Loucy (cell line): Measurements from ENCODE around the gene NECTIN4.

ENCODE experiments used
- H2AFZ ChIP-seq: fragments of 200-600 bp; sonication (generic); 2 replicates; pipeline ENCODE4 v1.6.0; 2016; ENCODE audit warnings: antibody characterized with exemption, mild to moderate bottlenecking, low read length, moderate library complexity
- H3F3A ChIP-seq: fragments of 200-600 bp; 2 replicates; pipeline ENCODE4 v1.6.0; 2016; ENCODE audit warnings: antibody characterized with exemption, low read depth, mild to moderate bottlenecking
- H3K27me3 ChIP-seq: fragments of 200-600 bp; sonication (generic); 2 replicates; pipeline ENCODE4 v1.6.1; 2014; ENCODE audit warnings: low read length, mild to moderate bottlenecking; ENCODE audit not compliant: insufficient read depth, poor library complexity, severe bottlenecking
- H3K36me3 ChIP-seq: fragments of 200-600 bp; sonication (generic); 2 replicates; pipeline ENCODE4 v1.6.1; 2016; ENCODE audit warnings: low read length; ENCODE audit not compliant: insufficient read depth
- H3K4me1 ChIP-seq: fragments of 200-600 bp; sonication (generic); 2 replicates; pipeline ENCODE4 v1.5.1; 2014; ENCODE audit warnings: low read length, mild to moderate bottlenecking; ENCODE audit not compliant: insufficient read depth, poor library complexity, severe bottlenecking
- H3K4me2 ChIP-seq: fragments of 200-600 bp; sonication (generic); 2 replicates; pipeline ENCODE4 v1.6.0; 2014; ENCODE audit warnings: antibody characterized with exemption, low read length, low read depth, mild to moderate bottlenecking; ENCODE audit not compliant: poor library complexity, severe bottlenecking
- H3K4me3 ChIP-seq: fragments of 200-600 bp; sonication (generic); 2 replicates; pipeline ENCODE4 v1.5.1; 2014; ENCODE audit warnings: low read length, mild to moderate bottlenecking, mixed read lengths; ENCODE audit not compliant: poor library complexity, severe bottlenecking
- H3K79me2 ChIP-seq: fragments of 200-600 bp; sonication (generic); 2 replicates; pipeline ENCODE4 v1.6.1; 2014; ENCODE audit warnings: low read length; ENCODE audit not compliant: insufficient read depth
- H3K9ac ChIP-seq: fragments of 200-600 bp; sonication (generic); 2 replicates; pipeline ENCODE4 v1.6.0; 2014; ENCODE audit warnings: mild to moderate bottlenecking, low read depth, low read length, moderate library complexity; ENCODE audit not compliant: poor library complexity, severe bottlenecking
- H3K9me2 ChIP-seq: fragments of 200-600 bp; sonication (generic); replicated peaks from 2 replicates; pipeline ENCODE4 v1.6.1; 2016; ENCODE audit warnings: low read depth, low read length, mixed read lengths
- H3K9me3 ChIP-seq: fragments of 200-600 bp; sonication (generic); 2 replicates; pipeline ENCODE4 v1.6.1; 2014; ENCODE audit warnings: mild to moderate bottlenecking, antibody characterized with exemption, low read length, low read depth; ENCODE audit not compliant: insufficient read depth
- H4K20me1 ChIP-seq: fragments of 200-600 bp; sonication (generic); 2 replicates; pipeline ENCODE4 v1.6.0; 2014; ENCODE audit warnings: antibody characterized with exemption, low read length, mild to moderate bottlenecking; ENCODE audit not compliant: insufficient read depth, poor library complexity, severe bottlenecking
- CTCF ChIP-seq: fragments of 200-600 bp; sonication (generic); conservative IDR thresholded peaks from 2 replicates; pipeline ENCODE4 v1.5.1; 2014; ENCODE audit warnings: mild to moderate bottlenecking, antibody characterized with exemption, low read length
- EZH2phosphoT487 ChIP-seq: fragments of 200-600 bp; IDR thresholded peaks from 2 replicates; pipeline ENCODE4 v1.6.1; 2018; ENCODE audit warnings: antibody characterized with exemption, mild to moderate bottlenecking, moderate library complexity, borderline replicate concordance

Gene NECTIN4

GRCh38 chr1:161079436-161080110 is 9.8 kb downstream of the NECTIN4 start:
- Histone ChIP-seq H3K36me3 (no peaks in the 10 kb centered on the region), H3K9ac (no peak overlapping the region), H2AFZ (no peak overlapping the region), H4K20me1 (no peaks in the 10 kb centered on the region), H3K9me3 (no peaks in the 10 kb centered on the region), H3K79me2 (no peaks in the 10 kb centered on the region), H3K4me3 (no peak overlapping the region), H3K27me3 (no peaks in the 10 kb centered on the region), H3K9me2 (no peaks in the 10 kb centered on the region), H3K4me2 (no peak overlapping the region), H3F3A (no peaks in the 10 kb centered on the region), H3K4me1 (no peaks in the 10 kb centered on the region)
- TF ChIP-seq EZH2phosphoT487 (no peak), CTCF (no peak; the same call in 1 of the 2 replicates)

GRCh38 chr1:161077426-161077825 is 11.9 kb downstream of the NECTIN4 start:
- H3K79me2 ChIP-seq, result no peaks in the 10 kb centered on the region
- H3K4me1 ChIP-seq, result peaks cover 12% of the 10 kb centered on the region
- H4K20me1 ChIP-seq, result no peaks in the 10 kb centered on the region
- no peaks in the 10 kb centered on the region for H3K9me3 ChIP-seq
- no peaks in the 10 kb centered on the region for H3K27me3 ChIP-seq
- H3K9me2 ChIP-seq, result no peaks in the 10 kb centered on the region
- no peak overlapping the region for H3K9ac ChIP-seq
- no peak overlapping the region for H2AFZ ChIP-seq
- H3K4me2 ChIP-seq, result no peak overlapping the region
- H3F3A ChIP-seq, result no peaks in the 10 kb centered on the region
- no peak overlapping the region for H3K4me3 ChIP-seq
- H3K36me3 ChIP-seq, result no peaks in the 10 kb centered on the region
- TF ChIP-seq EZH2phosphoT487 (no peak), CTCF (no peak)

GRCh38 chr1:161076410-161076809 is 12.9 kb downstream of the NECTIN4 start:
- H3F3A ChIP-seq, result no peaks in the 10 kb centered on the region
- no peak overlapping the region for H3K4me2 ChIP-seq
- H3K4me3 ChIP-seq, result no peak overlapping the region
- H3K9me2 ChIP-seq, result no peaks in the 10 kb centered on the region
- H3K79me2 ChIP-seq, result no peaks in the 10 kb centered on the region
- no peaks in the 10 kb centered on the region for H4K20me1 ChIP-seq
- TF ChIP-seq CTCF (no peak), EZH2phosphoT487 (no peak)
- peaks cover 18% of the 10 kb centered on the region for H3K4me1 ChIP-seq
- no peaks in the 10 kb centered on the region for H3K36me3 ChIP-seq
- no peaks in the 10 kb centered on the region for H3K27me3 ChIP-seq
- no peak overlapping the region for H3K9ac ChIP-seq
- H2AFZ ChIP-seq, result no peak overlapping the region
- no peaks in the 10 kb centered on the region for H3K9me3 ChIP-seq
